AG04449 (cell line): ENCODE results near the gene PAPSS2.

Source experiments
- CTCF ChIA-PET: fragments of 350-600 bp; formaldehyde crosslinking; extraction: SDS; loops from one replicate; lab custom pipeline; 2021; ENCODE audit warnings: antibody characterized with exemption; lab: Yijun Ruan, JAX
- POLR2A ChIA-PET: fragments of 400-600, 350-600 bp; formaldehyde crosslinking; extraction: SDS; loops from one replicate; lab custom pipeline; 2020; ENCODE audit warnings: antibody characterized with exemption, inconsistent platforms; lab: Yijun Ruan, JAX
- DNase-seq: peaks from one replicate; pipeline ENCODE4 v3.0.0-alpha.2; 2010; ENCODE audit warnings: low read depth, low spot score
- H3K4me3 ChIP-seq: 2 replicates; pipeline ENCODE4 v1.5.1; 2011; ENCODE audit warnings: low read depth, mild to moderate bottlenecking, control low read depth, low read length
- TF ChIP-seq, protein P1 (sequence below): IDR thresholded peaks from one replicate; pipeline ENCODE4 v1.5.1; 2011; ENCODE audit warnings: mild to moderate bottlenecking, moderate library complexity, low read length, control low read depth, inconsistent platforms; ENCODE audit not compliant: insufficient read depth; ENCODE audit errors: missing control alignments

Gene PAPSS2

GRCh38 chr10:87713707-87714106 is 54.0 kb downstream of the PAPSS2 start:
- H3K4me3 ChIP-seq: no peak overlapping the region
- no peak for DNase-seq
- ChIA-PET POLR2A (no interaction called here), CTCF (interaction anchor here (0.9 kb wide), 1 partner anchor 14 kb away, joined by 3 read pairs; no protein-coding TSS in a partner anchor)
- TF ChIP-seq, protein P1, sequence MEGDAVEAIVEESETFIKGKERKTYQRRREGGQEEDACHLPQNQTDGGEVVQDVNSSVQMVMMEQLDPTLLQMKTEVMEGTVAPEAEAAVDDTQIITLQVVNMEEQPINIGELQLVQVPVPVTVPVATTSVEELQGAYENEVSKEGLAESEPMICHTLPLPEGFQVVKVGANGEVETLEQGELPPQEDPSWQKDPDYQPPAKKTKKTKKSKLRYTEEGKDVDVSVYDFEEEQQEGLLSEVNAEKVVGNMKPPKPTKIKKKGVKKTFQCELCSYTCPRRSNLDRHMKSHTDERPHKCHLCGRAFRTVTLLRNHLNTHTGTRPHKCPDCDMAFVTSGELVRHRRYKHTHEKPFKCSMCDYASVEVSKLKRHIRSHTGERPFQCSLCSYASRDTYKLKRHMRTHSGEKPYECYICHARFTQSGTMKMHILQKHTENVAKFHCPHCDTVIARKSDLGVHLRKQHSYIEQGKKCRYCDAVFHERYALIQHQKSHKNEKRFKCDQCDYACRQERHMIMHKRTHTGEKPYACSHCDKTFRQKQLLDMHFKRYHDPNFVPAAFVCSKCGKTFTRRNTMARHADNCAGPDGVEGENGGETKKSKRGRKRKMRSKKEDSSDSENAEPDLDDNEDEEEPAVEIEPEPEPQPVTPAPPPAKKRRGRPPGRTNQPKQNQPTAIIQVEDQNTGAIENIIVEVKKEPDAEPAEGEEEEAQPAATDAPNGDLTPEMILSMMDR: no peak

DNA sequence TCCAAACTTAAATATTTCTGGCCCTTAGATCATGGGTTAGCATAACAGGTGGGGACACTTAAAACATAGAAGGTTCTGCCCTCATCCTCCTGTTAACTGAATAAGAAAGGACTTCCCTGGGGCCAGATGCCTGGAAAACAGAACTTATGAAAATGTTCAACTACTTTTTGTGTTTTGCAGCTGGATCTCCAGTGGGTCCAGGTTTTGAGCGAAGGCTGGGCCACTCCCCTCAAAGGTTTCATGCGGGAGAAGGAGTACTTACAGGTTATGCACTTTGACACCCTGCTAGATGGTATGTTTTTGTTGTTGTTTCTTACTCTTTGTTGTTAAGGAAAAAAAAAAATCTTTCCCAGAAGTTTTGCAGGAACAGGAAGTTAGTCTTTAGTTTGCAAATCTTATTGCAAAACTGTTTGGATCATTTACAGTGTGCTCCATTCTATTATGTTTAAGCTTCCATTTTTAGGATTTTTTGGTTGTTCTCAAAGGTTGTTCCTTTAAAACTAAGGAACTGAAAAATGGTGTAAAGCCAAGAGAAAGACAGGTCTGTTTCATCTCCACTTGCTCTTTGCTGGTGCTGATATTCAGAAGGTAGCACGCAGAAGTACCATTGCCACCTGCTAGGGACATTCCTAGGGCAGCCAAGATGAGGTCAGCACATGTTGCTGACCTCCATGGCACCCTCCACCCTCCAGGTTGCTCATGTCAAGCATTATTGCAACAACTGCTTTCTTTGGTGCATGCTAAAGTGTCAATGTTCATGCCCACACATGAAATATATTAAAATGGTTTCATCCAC is 56.1 kb downstream of the PAPSS2 start:
- ChIA-PET CTCF (no interaction called here), POLR2A (no interaction called here)
- DNase-seq: no peak
- H3K4me3 ChIP-seq: no peak overlapping the region
- TF ChIP-seq, protein P1: no peak

GRCh38 chr10:87716348-87716670 is 56.6 kb downstream of the PAPSS2 start:
- TF ChIP-seq, protein P1: no peak
- no peak for DNase-seq
- ChIA-PET POLR2A (no interaction called here), CTCF (no interaction called here)
- H3K4me3 ChIP-seq: no peak overlapping the region

DNA sequence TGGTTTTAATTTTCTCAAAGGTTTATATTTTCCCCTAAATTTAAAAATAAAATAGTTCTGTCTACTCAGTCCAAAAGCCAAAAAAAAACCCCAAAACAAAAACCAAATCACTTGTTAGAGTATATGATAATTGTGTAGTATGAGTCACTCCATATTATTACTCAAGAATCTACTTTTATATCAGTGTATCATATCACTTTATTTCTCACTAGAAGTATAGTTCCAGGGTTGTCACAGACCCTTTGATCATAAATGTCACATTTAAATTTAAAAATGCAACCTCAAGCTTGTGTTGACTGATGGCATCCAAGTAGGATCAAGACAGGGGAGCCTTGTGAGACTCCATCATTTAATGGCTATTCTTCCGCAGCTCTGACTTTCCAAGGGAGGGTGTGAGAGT is 61.0 kb downstream of the PAPSS2 start:
- no peak for DNase-seq
- TF ChIP-seq, protein P1: no peak
- H3K4me3 ChIP-seq: no peak overlapping the region
- ChIA-PET POLR2A (no interaction called here), CTCF (interaction anchor here (2.4 kb wide), 1 partner anchor 14 kb away, joined by 10 read pairs; no protein-coding TSS in a partner anchor)

- TF ChIP-seq, protein P1: no peak
- CTCF ChIA-PET: interaction anchor here (1.0 to 2.4 kb wide), 3 partner anchors 8 to 62 kb away, joined by 3 to 10 read pairs (median 3); partner anchors contain the start of gene PAPSS2
- no peak for DNase-seq
- H3K4me3 ChIP-seq: no peak overlapping the region
- POLR2A ChIA-PET: no interaction called here
These were observed 62.1 kb downstream of the PAPSS2 start for GRCh38 chr10:87721781-87722180.

GRCh38 chr10:87722716-87723115 is 63.0 kb downstream of the PAPSS2 start:
- POLR2A ChIA-PET: no interaction called here

More at GRCh38 chr10:87722716-87723115, 63.0 kb downstream of the PAPSS2 start:
- TF ChIP-seq, protein P1: no peak
- no peak overlapping the region for H3K4me3 ChIP-seq
- DNase-seq: no peak
- CTCF ChIA-PET: no interaction called here
